H1 (cell line): ENCODE results near the gene TELO2.

Experiments
- POLR2A ChIP-seq, 2 experiments: IDR thresholded peaks; 1 replicate in 1 of 2; 2 replicates in 1 of 2; pipeline ENCODE4 v1.6.1; 2011; ENCODE audit warnings: low read depth in 2 of 2, low read length in 2 of 2, mild to moderate bottlenecking in 2 of 2; ENCODE audit errors: control extremely low read depth in 1 of 2
- POU5F1 ChIP-seq: IDR thresholded peaks from 2 replicates; pipeline ENCODE4 v1.6.1; 2011; ENCODE audit warnings: low read depth, mild to moderate bottlenecking, low read length, moderate library complexity
- RNF2 ChIP-seq: fragments of 200-900, 300-1000 bp; sonication (generic); IDR thresholded peaks from 2 replicates; pipeline ENCODE4 v1.7.1; 2016; ENCODE audit warnings: borderline replicate concordance, low read depth, mild to moderate bottlenecking, antibody characterized with exemption, low read length; ENCODE audit not compliant: poor library complexity, severe bottlenecking; ENCODE audit errors: missing control alignments
- TF ChIP-seq, protein P1 (sequence below), 3 experiments: IDR thresholded peaks; 1 replicate in 2 of 3; 2 replicates in 1 of 3; pipeline versions ENCODE4 v1.5.1 to v1.6.1; 2011; ENCODE audit warnings: low read length in 3 of 3, mild to moderate bottlenecking in 3 of 3, inconsistent platforms in 2 of 3, low read depth in 1 of 3, moderate library complexity in 1 of 3; ENCODE audit not compliant: insufficient read depth in 1 of 3; ENCODE audit errors: control extremely low read depth in 1 of 3

DNA sequence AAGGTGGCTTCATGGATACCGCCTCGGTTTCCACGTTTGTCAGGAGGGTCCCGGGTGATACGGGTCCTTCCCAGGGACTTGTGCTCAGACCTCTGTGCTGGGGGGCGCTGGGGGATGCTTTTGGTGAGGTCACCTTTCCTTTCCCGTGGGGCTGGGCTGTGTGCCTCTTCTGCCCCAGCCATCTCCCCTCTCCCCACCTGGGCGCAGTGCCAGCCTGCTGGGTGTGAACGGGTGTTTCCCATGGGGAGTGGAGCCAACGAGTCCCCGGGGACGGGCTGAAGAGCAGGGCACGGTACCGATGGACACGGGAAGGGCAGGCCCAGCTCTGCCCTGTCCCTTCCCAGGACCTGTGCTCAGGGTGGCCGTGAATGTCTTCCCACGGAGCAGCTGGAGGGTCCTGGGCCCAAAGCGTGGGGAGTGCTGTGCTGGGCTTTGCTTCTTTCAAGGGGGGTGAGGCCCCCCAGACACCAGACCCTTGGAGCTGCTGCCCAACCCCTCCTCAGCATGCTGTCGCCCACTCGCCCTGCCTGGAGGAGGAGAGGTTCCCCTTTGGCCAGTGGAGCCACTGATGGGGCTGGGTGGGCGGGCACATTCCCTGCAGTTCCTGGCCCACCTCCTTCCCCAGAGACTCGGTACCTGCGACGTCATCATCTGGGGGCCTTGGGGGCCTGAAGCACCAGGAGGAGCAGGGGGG, 15.5 kb downstream of the TELO2 start:
- TF ChIP-seq, protein P1, sequence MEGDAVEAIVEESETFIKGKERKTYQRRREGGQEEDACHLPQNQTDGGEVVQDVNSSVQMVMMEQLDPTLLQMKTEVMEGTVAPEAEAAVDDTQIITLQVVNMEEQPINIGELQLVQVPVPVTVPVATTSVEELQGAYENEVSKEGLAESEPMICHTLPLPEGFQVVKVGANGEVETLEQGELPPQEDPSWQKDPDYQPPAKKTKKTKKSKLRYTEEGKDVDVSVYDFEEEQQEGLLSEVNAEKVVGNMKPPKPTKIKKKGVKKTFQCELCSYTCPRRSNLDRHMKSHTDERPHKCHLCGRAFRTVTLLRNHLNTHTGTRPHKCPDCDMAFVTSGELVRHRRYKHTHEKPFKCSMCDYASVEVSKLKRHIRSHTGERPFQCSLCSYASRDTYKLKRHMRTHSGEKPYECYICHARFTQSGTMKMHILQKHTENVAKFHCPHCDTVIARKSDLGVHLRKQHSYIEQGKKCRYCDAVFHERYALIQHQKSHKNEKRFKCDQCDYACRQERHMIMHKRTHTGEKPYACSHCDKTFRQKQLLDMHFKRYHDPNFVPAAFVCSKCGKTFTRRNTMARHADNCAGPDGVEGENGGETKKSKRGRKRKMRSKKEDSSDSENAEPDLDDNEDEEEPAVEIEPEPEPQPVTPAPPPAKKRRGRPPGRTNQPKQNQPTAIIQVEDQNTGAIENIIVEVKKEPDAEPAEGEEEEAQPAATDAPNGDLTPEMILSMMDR (IDR thresholded peaks at IDR 0.05; ENCODE audit: control extremely low read depth in 1 of 3, insufficient read depth in 1 of 3, low read depth in 1 of 3, low read length in 3 of 3): no peak
- no peak for TF ChIP-seq POU5F1
- TF ChIP-seq RNF2: no peak
- no peak for TF ChIP-seq POLR2A (IDR thresholded peaks at IDR 0.05; ENCODE audit: control extremely low read depth in 1 of 2, low read depth in 2 of 2, low read length in 2 of 2)
